ENCODE results near the gene RNF10.
"Not testable (repeated sequence)": the region's sequence is repeated elsewhere in the genome, so short reads cannot be mapped to it uniquely, and the experiment has no call there.

The RNF10 gene

GRCh38 chr12:120529641-120530417, 4.3 kb upstream of the RNF10 start:
- peak; percentile 21 for DNase-seq

GRCh38 chr12:120530418-120530761, 3.8 kb upstream of the RNF10 start:
- DNase-seq = not testable (repeated sequence)

DNA sequence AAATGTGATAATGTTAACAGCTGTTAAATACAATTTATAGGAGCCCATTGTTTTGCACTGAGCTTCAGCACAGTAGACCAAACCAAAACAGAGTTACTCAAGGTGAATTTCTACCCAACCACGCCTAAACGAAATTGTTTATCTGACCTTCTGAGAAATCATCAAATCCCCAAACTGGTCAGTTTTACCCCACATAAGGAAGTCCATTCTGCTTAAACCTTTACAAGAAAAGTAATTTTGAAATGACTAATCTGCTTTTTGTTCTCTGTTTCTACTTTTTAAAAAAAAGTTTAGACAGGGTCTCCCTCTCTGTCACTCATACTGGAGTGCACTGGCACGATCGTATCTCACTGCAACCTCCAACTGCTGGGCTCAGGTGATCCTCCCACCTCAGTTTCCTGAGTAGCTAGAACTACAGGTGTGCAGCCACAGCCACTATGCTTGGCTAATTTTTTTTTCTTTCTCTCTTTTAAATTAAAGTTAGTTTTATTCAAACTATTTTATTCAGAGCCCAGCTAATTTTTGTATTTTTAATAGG, 1.4 kb upstream of the RNF10 start:
- no peak for DNase-seq

DNA sequence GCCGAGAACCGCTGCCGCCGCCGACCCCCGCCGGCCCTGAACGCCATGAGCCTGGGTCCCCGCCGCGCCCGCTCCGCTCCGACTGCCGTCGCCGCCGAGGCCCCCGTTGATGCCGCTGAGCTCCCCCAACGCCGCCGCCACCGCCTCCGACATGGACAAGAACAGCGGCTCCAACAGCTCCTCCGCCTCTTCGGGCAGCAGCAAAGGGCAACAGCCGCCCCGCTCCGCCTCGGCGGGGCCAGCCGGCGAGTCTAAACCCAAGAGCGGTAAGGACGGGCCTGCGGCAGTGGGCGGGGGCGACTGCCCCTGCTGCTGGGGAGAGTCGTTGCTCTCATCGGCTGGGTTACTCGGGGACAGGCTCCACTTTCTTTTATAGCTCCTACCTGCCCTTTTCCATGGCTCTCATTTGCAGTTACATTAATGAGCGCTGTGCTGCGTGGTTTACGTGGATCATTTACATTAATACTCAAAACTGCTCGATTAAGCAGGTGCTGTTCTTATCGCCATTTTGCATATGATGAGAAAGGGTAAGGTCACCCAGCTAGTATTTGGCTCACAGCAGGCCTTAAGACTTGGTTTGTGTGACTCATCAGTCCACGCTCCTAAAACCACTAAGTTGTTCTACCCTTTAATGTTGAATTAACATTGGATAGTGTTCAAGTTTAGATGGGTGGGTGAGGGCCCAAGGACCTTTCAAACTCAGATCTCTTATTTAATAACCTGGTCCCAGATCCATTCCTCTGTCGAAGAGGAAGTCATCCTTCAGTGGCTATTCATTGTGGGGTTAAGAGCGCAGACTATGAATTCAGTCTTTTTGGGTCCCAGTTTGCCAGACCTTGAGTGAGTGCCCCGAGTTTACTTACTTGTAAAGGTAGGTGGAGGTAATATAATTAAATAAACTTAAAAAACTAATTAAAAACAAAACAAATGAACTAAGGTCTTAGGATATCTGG, 823 bp downstream of the RNF10 start:
- DNase-seq = no peak

GRCh38 chr12:120536064-120536791, 2.1 kb downstream of the RNF10 start:
- no peak for DNase-seq

GRCh38 chr12:120537856-120538220, 3.7 kb downstream of the RNF10 start:
- no peak for DNase-seq

DNA sequence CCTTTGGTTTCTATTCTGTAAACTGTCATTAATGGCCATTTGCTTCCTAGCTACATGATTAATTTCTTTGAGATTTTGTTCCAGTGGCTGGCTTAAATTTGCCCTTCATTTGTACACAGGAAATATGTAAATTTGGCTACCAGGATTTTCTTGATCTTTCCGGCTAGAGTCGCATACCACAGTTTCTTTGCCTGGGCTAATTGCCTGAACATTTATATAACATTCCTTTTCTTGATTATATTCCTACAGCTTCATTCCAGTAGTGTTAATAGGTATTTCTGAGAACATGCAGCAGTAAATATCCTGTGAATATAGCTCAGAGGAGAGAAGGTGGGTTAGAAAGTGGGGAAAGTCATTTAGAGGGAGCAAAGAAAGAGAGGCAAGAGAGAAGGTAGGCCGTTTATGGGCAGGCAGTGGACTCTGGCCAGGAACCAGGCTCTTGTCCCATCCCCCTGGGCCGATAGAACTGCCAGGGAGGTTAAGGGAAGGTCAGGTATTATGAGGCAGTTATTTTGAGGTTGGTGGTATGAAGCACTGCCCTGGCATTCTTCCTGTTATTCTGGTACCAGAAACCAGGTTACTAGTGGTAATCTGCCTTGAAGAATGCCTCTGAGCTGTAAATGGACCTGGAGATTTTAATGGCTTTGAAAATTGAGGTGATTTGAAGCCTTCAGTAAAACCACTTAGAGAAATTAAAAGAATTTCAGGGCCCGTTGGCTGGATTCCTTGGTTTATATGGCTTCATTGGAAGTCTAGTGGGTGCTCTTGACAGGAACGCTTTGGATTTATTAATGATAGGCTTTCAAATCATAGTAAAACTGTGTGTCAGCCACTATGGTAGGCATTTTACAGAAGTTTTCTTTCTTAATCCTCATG, 4.4 kb downstream of the RNF10 start:
- peak; percentile 32 for DNase-seq

- DNase-seq = no peak
Observed at GRCh38 chr12:120539303-120539702, 5.1 kb downstream of the RNF10 start.

DNA sequence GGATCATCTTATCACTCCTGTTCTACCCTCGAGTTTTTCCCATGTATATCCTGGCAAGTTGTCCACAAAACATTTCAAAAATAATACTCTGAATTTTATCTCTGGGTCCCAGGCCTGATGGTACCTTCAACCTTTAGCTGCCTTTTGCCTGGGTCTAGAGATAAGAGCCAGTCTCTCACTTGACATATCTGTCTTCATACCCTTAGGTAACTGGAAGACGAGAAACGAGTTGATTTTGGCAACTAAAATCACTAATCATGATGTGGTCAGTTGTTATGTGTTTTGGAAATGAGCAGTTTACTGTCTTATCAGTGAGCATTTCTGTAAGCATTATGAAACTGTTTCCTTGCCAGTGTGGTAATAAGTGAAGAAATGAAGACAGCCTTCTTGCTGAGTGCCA, 6.3 kb downstream of the RNF10 start:
- DNase-seq = no peak

GRCh38 chr12:120542166-120542565, 8.0 kb downstream of the RNF10 start:
- no peak for DNase-seq

- no peak for DNase-seq
Observed at GRCh38 chr12:120544691-120545090, 10.5 kb downstream of the RNF10 start.

DNA sequence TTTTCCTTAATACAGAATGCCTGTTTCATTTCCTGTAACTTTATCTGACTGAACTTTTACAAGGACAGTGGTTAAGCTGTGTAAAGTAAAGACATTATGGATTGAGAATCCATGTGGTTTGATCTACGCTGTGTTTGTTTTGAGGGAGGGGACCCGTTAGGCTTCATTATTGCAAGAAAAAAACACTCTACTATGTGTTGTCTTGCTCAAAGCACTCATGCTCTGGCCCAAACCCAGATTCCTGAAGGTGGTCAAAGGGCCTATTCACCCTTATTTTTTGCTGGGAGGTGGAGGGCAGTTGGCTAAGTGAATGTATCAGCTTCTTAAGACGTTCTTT, 11.9 kb downstream of the RNF10 start:
- DNase-seq = no peak

- DNase-seq = no peak
Observed at GRCh38 chr12:120554678-120555077, 20.5 kb downstream of the RNF10 start.

- no peak for DNase-seq
Observed at GRCh38 chr12:120557589-120557988, 23.4 kb downstream of the RNF10 start.

GRCh38 chr12:120562906-120563305, 28.8 kb downstream of the RNF10 start:
- no peak for DNase-seq

- no peak for DNase-seq
Observed at GRCh38 chr12:120563495-120563894, 29.3 kb downstream of the RNF10 start.

- no peak for DNase-seq
Observed at GRCh38 chr12:120571299-120571698, 37.1 kb downstream of the RNF10 start.

- no peak for DNase-seq
Observed at GRCh38 chr12:120573560-120573959, 39.4 kb downstream of the RNF10 start.

DNA sequence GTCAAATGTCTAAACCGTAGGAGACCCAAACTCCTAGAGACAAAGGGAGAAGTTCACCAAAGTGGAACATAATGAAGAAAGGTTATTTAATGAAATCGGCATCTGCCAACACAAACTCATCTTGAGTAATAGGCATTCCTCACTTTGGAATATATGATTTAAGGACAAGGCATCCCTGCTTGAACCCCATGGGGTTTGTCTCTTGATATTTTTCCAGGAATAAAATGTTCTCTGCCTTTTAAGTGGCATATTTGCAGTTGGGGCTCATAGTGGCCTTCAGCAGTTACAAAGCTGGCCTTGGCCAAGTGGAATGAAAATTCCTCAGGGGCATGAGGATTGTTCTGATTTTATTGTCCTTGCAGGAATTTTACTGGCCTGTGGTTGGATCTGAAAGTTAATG, 40.0 kb downstream of the RNF10 start:
- no peak for DNase-seq

GRCh38 chr12:120579179-120579578, 45.0 kb downstream of the RNF10 start:
- no peak for DNase-seq

GRCh38 chr12:120580787-120581723, 46.9 kb downstream of the RNF10 start, which contains the start of gene POP5:
TSS of gene POP5 (minus strand) at chr12:120581402. CDS start at chr12:120581362, 40 bp downstream.
- DNase-seq = peak; percentile 95
